Subcutaneous adipose tissue (tissue), 4 donors: ENCODE results near the gene PLEKHN1. TPM values are rescaled to one million over a fixed set of nuclear protein-coding genes. Genes with fewer than 3 reads are reported as not detected.

Experiments
- total RNA-seq, 4 donors: library from RNA; depleted of rRNA; stranded (reverse); fragments of >200 nt; gene quantifications; one replicate each; pipeline ENCODE4 v1.1.0, GENCODE V29; 2016
- TF ChIP-seq, protein P1 (sequence below): fragments of 450-650 bp; IDR thresholded peaks from one replicate; pipeline ENCODE4 v1.5.1; 2016; ENCODE audit warnings: low read depth, mild to moderate bottlenecking, control low read depth, antibody characterized with exemption, moderate library complexity

PLEKHN1 gene
- total RNA-seq, 4 donors from 2014 or later: 0.33 TPM; not detected in 3

- TF ChIP-seq, protein P1, sequence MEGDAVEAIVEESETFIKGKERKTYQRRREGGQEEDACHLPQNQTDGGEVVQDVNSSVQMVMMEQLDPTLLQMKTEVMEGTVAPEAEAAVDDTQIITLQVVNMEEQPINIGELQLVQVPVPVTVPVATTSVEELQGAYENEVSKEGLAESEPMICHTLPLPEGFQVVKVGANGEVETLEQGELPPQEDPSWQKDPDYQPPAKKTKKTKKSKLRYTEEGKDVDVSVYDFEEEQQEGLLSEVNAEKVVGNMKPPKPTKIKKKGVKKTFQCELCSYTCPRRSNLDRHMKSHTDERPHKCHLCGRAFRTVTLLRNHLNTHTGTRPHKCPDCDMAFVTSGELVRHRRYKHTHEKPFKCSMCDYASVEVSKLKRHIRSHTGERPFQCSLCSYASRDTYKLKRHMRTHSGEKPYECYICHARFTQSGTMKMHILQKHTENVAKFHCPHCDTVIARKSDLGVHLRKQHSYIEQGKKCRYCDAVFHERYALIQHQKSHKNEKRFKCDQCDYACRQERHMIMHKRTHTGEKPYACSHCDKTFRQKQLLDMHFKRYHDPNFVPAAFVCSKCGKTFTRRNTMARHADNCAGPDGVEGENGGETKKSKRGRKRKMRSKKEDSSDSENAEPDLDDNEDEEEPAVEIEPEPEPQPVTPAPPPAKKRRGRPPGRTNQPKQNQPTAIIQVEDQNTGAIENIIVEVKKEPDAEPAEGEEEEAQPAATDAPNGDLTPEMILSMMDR: no peak
Observed at GRCh38 chr1:998995-999724, 32.9 kb downstream of the PLEKHN1 start.

DNA sequence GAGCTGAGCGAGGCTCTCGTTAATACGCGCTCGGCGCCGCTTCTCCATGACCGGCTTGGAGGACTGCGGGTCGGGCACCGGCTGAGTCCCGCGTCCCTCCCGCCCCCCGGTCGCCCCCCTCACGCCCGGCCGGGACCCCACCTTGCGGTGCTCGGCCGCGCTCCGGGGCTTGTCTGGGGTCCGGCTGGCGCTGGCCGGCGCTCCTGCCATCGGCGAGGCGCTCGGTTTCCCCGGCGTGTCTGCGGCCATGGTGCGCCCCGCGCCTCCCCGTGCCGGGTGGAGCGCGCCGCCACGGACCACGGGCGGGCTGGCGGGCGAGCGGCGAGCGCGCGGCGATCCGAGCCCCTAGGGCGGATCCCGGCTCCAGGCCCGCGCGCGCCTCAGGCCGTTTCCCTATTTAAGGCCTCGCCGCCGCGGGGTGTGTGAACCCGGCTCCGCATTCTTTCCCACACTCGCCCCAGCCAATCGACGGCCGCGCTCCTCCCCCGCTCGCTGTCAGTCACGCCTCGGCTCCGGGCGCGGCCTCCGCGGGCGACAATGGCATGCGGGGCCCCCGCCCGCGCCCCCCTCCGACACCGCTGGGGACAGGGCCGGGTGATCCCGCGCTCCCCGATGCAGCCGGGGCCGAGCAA is 33.6 kb downstream of the PLEKHN1 start, which contains the start of gene HES4:
Gene HES4, minus strand, starts transcription at position 373 of the 632 bp plus-strand sequence. Its CDS starts 124 bp downstream, at position 249.
- TF ChIP-seq, protein P1: no peak

GRCh38 chr1:1000357-1001056 is 34.2 kb downstream of the PLEKHN1 start:
- TF ChIP-seq, protein P1: no peak

- TF ChIP-seq, protein P1: no peak
Observed at GRCh38 chr1:1001057-1001783, 34.9 kb downstream of the PLEKHN1 start.

GRCh38 chr1:1003618-1004419 is 37.5 kb downstream of the PLEKHN1 start:
- TF ChIP-seq, protein P1: no peak

- TF ChIP-seq, protein P1: no peak
Observed at GRCh38 chr1:1004420-1004779, 38.1 kb downstream of the PLEKHN1 start.
